ENCODE data around the gene CCDC47. TPM values are rescaled to one million over a fixed set of nuclear protein-coding genes. Genes with fewer than 3 reads are reported as not detected.

CCDC47 gene
- total RNA-seq, 1 donor from 2014 or later, result 65.2 TPM

DNA sequence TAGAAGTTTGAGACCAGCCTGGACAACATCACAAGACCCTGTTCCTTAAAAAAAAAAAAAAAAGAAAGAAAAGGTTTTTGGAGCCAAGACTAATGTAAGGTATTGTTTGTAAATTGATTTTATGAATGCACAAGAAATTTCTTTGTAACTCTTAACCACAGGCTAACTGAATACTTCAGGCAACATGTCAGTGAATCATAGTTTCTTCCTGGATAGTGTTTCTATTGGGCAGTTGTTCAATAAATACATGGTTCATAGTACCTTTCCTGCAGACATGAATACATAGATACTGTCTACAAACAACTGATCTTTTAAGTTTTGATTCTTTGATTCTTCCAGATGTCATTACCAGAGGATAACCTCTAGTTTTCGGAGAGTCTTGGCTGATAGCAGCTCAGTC is 12.2 kb upstream of the CCDC47 start:
- ATAC-seq (no peak), DNase-seq (ENCODE audit: low spot score) (no peak)

DNA sequence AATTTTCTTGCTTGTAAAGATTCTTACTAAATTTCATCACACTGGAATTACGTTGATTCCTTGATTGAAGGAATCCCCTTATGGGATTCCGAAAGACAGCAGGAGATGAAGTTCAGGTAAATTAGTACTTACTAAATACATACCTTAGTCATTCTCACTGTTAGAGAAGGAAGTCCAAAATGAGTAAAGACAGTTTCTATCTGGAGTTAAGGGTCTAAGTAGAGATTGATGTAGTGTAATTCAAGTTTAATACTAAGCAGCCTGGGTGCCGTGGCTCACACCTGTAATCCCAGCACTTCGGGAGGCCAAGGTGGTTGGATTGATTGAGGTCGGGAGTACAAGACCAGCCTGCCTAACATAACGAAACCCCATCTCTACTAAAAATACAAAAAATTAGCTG is 10.1 kb upstream of the CCDC47 start:
- no peak for ATAC-seq
- no peak for DNase-seq (ENCODE audit: low spot score)

DNA sequence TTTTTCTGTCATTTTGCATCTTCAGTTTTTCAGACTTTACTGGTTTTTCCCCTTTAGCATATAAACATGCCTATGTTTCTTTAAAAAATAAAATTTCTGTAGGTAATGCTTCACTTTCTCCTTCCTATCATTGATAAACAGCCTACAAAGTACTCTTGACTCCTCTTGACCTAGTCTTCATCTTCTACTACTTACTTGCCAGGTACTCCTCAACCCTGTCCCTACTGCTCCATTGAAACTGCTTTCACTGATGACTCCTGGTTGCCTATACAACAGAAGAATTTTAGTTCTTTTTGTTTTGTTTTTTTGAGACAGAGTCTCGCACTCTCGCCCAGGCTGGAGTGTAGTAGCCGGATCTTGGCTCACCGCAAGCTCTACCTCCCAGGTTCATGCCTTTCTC is 7.5 kb upstream of the CCDC47 start:
- DNase-seq (ENCODE audit: low spot score) (no peak), ATAC-seq (no peak)

DNA sequence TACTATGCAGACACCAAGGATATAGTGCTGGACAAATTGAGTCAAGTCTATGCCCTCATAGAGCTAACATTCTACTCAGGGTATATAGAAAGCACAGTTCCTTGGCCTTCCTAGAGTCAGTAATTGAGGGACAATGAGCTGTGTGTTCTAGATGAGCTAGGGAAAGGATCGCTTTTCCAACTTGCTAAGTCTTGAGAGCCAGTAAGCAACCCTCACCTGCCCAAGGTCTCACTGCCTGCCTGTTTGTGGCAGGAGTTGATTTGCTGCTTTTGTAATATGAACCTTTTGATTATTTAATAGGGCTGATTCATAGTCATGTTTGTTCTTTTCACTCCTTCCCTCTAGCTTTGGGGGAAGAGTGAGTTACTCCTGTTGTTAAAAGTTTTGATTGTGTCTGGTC is 7.1 kb upstream of the CCDC47 start:
- DNase-seq (ENCODE audit: low spot score), result no peak
- ATAC-seq, result peak; percentile 11

DNA sequence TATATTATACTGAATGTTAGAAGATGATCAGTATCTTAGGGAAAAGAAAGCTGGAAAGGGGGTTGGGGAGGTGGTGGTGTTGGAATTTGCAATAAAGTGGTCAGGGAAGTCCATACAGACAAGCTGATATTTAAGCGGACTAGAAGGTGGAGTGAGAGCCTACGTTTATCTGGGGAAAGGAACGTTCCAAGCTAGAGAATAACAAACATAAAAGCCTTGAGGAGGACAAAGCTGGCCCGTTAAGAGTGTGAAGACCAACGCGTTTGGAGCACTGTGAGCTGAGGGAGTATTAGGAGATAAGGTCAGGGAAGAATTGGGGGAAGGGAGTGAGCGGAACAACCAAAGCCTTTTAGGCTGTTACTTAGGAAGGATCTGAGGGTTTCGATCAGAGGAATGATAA is 2.0 kb upstream of the CCDC47 start:
- no peak for DNase-seq (ENCODE audit: low spot score)
- ATAC-seq, result no peak

GRCh38 chr17:63774969-63775265 is 1.5 kb upstream of the CCDC47 start:
- DNase-seq (ENCODE audit: low spot score) (no peak), ATAC-seq (no peak)

GRCh38 chr17:63774141-63774968 is 958 bp upstream of the CCDC47 start, which contains the start of gene DDX42:
TSS of gene DDX42 (plus strand) at chr17:63774170. CDS start at chr17:63787050, 12,880 bp downstream.
- peak; percentile 9 for ATAC-seq
- DNase-seq (ENCODE audit: low spot score), result peak; percentile 93

- ATAC-seq (no peak), DNase-seq (ENCODE audit: low spot score) (no peak)
Observed at GRCh38 chr17:63772801-63773271, 561 bp downstream of the CCDC47 start.

- ATAC-seq (no peak), DNase-seq (ENCODE audit: low spot score) (no peak)
Observed at GRCh38 chr17:63768433-63768832, 5.0 kb downstream of the CCDC47 start.

DNA sequence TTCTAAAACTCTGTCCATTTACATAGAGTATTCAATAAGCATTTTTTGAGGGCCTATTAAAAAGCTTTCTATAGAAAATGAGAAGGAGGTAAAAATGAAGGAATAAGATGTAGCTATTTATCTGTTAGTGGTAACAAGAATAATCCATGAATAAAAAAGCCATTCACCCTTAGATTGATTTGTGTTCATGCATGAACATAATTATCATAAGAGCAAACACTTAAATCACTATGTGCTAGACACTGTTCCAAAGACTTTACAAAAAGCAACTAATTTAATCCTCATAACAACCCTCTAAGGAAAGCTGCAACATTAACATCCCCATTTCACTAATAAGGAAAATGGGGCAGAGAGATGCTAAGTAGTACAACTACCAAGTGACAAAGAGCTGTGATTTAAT is 6.6 kb downstream of the CCDC47 start:
- DNase-seq (ENCODE audit: low spot score), result no peak
- no peak for ATAC-seq

- DNase-seq (ENCODE audit: low spot score), result no peak
- no peak for ATAC-seq
Observed at GRCh38 chr17:63764716-63765115, 8.7 kb downstream of the CCDC47 start.

- no peak for DNase-seq (ENCODE audit: low spot score)
- peak; percentile 25 for ATAC-seq
Observed at GRCh38 chr17:63762161-63763078, 11.0 kb downstream of the CCDC47 start.

DNA sequence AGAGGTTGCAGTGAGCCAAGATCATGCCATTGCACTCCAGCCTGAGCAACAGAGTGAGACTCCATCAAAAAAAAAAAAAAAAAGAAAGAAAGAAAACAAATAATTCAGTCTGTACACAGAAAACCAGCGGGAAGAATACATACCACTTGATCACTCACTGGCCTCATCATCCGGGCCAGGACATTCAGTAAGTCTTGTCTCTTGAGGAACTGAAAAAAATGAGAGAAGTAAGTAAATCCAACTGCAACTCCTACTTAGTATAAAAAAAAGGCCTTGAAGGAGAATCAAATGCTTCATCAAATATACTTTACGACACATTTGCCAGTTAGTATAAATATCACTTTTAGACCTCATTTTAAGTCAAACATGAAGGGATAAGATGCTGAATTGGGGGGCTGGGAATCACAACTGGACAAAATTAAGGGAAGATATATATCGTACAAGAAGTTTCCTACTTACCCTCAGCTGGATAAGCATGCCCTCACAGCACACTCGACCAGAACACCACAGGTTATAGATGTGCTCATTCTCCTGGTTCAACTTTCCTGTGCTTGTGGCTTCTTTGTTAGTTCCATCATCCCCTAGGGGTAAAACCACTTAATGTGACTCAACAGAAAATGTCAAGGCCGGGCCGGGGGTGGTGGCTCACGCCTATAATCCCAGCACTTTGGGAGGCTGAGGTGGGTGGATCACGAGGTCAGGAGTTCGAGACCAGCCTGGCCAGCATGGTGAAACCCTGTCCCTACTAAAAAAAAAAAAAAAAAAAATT is 12.4 kb downstream of the CCDC47 start:
- ATAC-seq (no peak), DNase-seq (ENCODE audit: low spot score) (no peak)

GRCh38 chr17:63758428-63758827 is 15.0 kb downstream of the CCDC47 start:
- DNase-seq (ENCODE audit: low spot score), result no peak
- no peak for ATAC-seq

GRCh38 chr17:63754046-63754445 is 19.4 kb downstream of the CCDC47 start:
- no peak for DNase-seq (ENCODE audit: low spot score)
- no peak for ATAC-seq

- DNase-seq (ENCODE audit: low spot score) (no peak), ATAC-seq (no peak)
Observed at GRCh38 chr17:63753215-63753614, 20.2 kb downstream of the CCDC47 start.

DNA sequence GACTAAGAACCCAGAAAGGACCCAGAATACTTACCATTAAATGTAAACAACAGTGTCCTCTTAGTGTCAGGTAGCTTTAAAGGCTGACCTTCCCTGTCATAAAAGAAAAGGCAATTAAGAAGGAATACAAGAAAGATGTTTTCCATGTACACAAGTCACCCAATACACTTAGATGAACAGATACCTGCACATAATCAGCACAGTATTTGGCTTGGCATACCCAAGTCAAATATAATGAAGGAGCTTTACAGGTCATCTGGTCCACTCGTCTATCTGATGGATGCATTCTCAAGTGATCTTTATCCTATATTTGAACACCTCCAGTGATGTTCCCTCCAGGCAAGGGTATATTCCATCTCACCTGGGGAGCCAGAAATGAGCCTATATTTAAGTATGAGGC is 20.7 kb downstream of the CCDC47 start:
- no peak for ATAC-seq
- no peak for DNase-seq (ENCODE audit: low spot score)

DNA sequence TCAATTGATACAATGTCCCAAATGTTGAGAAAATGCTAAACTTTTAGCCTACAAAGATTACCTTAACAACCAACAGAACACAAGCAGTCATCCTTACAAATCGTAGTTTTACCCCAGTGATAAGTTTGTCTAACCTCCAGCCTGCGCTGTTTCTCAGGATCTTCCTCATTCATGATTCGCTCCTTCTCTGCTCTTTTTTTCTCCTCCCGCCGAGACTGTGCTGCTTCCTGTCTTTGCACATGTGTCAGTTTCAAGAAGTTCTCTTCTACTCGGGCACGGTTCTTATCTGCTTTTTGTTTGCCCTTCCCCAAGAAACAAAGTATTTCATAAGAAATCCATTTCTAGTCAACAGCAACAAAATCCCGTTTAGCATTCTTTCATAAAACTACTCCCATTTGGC is 21.6 kb downstream of the CCDC47 start:
- DNase-seq (ENCODE audit: low spot score), result no peak
- no peak for ATAC-seq

- ATAC-seq, result peak; percentile 97
- peak; percentile 100 for DNase-seq (ENCODE audit: low spot score)
Observed at GRCh38 chr17:63741408-63742173, 31.8 kb downstream of the CCDC47 start, which contains the start of gene STRADA. TSS of gene STRADA (minus strand) at chr17:63741799. CDS start at chr17:63728369, 13,430 bp downstream.

- peak; percentile 38 for ATAC-seq
- DNase-seq (ENCODE audit: low spot score), result no peak
Observed at GRCh38 chr17:63741143-63741407, 32.3 kb downstream of the CCDC47 start.

All from left lobe of liver (tissue), 2 donors.